HepG2 (cell line): ENCODE measurements around the gene NAA11.

Source experiments
- CBX1 ChIP-seq: IDR thresholded peaks from one replicate; pipeline ENCODE4 v1.6.1; 2016; ENCODE audit warnings: antibody characterized with exemption, low read depth
- DMAP1 ChIP-seq: IDR thresholded peaks from 2 replicates; pipeline ENCODE4 v1.6.1; 2016
- EP300 ChIP-seq, 3 experiments: sonication (generic) in 1 of 3; formaldehyde crosslinking in 1 of 3; IDR thresholded peaks; 2 replicates each; pipeline versions ENCODE4 v1.5.1 to v1.6.1; 2011 to 2020; ENCODE audit warnings: low read depth in 2 of 3, low read length in 2 of 3, borderline replicate concordance in 1 of 3, improper control_type of control experiment in 1 of 3, mild to moderate bottlenecking in 1 of 3, missing genetic modification reagents in 1 of 3, moderate library complexity in 1 of 3
- GABPB1 ChIP-seq: IDR thresholded peaks from 2 replicates; pipeline ENCODE4 v1.6.1; 2016; ENCODE audit warnings: mild to moderate bottlenecking, missing genetic modification reagents, moderate library complexity, missing compliant biosample characterization
- KDM4B ChIP-seq: sonication (generic); formaldehyde crosslinking; IDR thresholded peaks from 2 replicates; pipeline ENCODE4 v1.4.0; 2020; ENCODE audit warnings: missing genetic modification reagents
- PAF1 ChIP-seq: IDR thresholded peaks from 2 replicates; pipeline ENCODE4 v1.6.1; 2016; ENCODE audit warnings: missing genetic modification reagents, missing compliant biosample characterization
- PHF8 ChIP-seq: sonication (generic); formaldehyde crosslinking; IDR thresholded peaks from 2 replicates; pipeline ENCODE4 v1.5.0; 2020; ENCODE audit warnings: missing genetic modification reagents
- RAD51 ChIP-seq: fragments of 450-650 bp; IDR thresholded peaks from 2 replicates; pipeline ENCODE4 v1.6.1; 2016; ENCODE audit warnings: borderline replicate concordance
- SNRNP70 ChIP-seq: fragments of 200-400 bp; formaldehyde crosslinking; IDR thresholded peaks from 2 replicates; pipeline ENCODE4 v1.6.1; 2017; ENCODE audit warnings: mild to moderate bottlenecking, low read depth, low read length, moderate library complexity
- TAF1 ChIP-seq: sonication (generic); formaldehyde crosslinking; IDR thresholded peaks from 2 replicates; pipeline ENCODE4 v1.4.0; 2020; ENCODE audit warnings: missing genetic modification reagents
- TF ChIP-seq, protein P1 (sequence below): sonication (generic); formaldehyde crosslinking; IDR thresholded peaks from 2 replicates; pipeline ENCODE4 v1.4.0; 2020; ENCODE audit warnings: missing genetic modification reagents

DNA sequence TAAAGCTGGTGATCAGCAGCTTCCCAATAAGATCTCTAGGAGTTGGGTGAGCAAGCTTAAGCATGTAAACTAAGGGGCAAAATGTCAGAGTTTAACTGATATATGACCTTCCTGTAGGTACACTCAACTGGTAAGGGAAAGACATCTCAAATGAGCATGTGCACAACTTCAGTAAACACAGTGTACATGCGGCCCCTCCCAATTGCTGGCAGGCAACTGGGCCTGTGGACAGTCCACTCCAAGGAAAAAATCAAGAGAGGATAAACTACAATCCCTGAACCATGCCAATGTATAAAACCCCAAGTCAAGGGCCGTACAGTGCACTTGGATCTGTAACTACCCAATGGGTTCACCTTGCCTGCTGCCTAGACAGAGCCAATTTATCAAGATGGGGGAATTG lies 4.9 kb upstream of the NAA11 start:
- TF ChIP-seq DMAP1, result no peak
- no peak for TF ChIP-seq PAF1 (CRISPR knock-in tag)
- TF ChIP-seq CBX1, result no peak
- TF ChIP-seq SNRNP70, result no peak
- no peak for TF ChIP-seq TAF1 (CRISPR knock-in tag)
- TF ChIP-seq PHF8 (CRISPR knock-in tag), result no peak
- TF ChIP-seq RAD51, result no peak
- TF ChIP-seq, protein P1, sequence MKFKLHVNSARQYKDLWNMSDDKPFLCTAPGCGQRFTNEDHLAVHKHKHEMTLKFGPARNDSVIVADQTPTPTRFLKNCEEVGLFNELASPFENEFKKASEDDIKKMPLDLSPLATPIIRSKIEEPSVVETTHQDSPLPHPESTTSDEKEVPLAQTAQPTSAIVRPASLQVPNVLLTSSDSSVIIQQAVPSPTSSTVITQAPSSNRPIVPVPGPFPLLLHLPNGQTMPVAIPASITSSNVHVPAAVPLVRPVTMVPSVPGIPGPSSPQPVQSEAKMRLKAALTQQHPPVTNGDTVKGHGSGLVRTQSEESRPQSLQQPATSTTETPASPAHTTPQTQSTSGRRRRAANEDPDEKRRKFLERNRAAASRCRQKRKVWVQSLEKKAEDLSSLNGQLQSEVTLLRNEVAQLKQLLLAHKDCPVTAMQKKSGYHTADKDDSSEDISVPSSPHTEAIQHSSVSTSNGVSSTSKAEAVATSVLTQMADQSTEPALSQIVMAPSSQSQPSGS (CRISPR knock-in tag), result no peak
- TF ChIP-seq EP300 (IDR thresholded peaks at IDR 0.05; ENCODE audit: low read depth in 2 of 2, low read length in 2 of 2), result no peak
- TF ChIP-seq EP300 (CRISPR knock-in tag; IDR thresholded peaks at IDR 0.05; ENCODE audit: borderline replicate concordance), result no peak
- TF ChIP-seq KDM4B (CRISPR knock-in tag), result no peak
- no peak for TF ChIP-seq GABPB1 (CRISPR knock-in tag)
